Retinal pigment epithelial cell (primary cell): ENCODE data around the gene SEMA5A.

Experiments used
- DNase-seq: peaks from one replicate; pipeline ENCODE4 v3.0.0-alpha.2; 2010; ENCODE audit warnings: low read depth
- H3K4me3 ChIP-seq: 2 replicates; pipeline ENCODE4 v1.5.1; 2011; ENCODE audit warnings: mild to moderate bottlenecking, low read length, control low read depth, moderate library complexity
- TF ChIP-seq, protein P1 (sequence below): conservative IDR thresholded peaks from 2 replicates; pipeline ENCODE4 v1.5.1; 2011; ENCODE audit warnings: low read depth, low read length, control low read depth, inconsistent platforms

SEMA5A gene

DNA sequence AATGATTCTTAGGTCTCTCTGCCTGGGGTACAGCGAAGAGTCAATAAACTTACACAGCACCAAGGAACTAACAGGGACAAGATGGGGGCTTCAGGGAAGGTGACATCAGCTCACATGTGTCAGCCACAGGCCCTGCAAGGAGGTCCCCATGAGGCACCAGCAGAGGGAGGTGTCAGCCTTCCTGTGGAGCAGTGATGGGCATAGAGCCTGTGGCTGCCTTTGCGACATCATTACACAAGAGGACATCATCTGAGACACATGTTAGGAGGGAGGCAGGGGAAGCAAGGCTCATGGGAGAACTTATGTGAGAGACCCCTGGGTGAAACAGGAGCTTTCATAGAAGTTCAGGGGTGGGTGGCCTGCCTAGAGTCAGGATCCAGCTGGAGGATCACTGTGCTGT is 389.6 kb downstream of the SEMA5A start:
- no peak for DNase-seq
- TF ChIP-seq, protein P1, sequence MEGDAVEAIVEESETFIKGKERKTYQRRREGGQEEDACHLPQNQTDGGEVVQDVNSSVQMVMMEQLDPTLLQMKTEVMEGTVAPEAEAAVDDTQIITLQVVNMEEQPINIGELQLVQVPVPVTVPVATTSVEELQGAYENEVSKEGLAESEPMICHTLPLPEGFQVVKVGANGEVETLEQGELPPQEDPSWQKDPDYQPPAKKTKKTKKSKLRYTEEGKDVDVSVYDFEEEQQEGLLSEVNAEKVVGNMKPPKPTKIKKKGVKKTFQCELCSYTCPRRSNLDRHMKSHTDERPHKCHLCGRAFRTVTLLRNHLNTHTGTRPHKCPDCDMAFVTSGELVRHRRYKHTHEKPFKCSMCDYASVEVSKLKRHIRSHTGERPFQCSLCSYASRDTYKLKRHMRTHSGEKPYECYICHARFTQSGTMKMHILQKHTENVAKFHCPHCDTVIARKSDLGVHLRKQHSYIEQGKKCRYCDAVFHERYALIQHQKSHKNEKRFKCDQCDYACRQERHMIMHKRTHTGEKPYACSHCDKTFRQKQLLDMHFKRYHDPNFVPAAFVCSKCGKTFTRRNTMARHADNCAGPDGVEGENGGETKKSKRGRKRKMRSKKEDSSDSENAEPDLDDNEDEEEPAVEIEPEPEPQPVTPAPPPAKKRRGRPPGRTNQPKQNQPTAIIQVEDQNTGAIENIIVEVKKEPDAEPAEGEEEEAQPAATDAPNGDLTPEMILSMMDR = peak; percentile 61

DNA sequence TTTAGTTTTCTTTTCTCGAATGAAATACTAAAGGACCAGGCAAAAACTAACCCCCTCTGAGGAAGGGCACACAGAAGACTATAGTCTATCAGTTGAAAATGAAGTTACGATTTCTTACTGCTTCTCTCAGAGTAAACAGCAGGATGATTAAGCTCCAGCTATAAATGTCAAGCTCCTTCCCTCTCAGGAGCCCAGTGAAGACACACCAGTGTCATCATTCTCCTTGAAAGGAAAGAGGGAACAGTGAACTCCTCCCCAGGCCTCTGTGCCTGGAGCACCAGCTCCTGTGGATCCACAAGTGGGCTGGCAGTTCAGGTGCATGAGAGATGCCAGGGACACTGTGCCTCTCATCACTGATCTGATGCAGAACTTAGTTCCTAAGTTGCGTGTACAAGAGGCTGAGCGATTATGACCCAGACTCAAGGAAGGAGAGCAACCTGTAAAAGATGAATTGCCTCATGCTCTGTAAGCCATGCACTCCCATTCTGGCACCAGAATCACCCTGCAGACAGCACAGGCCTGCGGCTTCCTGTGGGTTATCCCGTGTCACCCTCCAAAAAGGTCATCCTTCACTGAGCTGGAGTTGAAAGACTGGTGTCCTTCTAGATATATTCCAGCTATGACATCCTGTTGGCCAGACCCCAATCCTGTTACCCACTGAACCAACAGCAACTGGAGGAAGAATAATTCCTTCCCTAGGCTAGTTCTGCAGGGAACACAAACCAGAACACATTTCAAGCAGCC is 394.0 kb downstream of the SEMA5A start:
- no peak for DNase-seq
- TF ChIP-seq, protein P1 = no peak
- H3K4me3 ChIP-seq = no peak overlapping the region

More for the DNA sequence above, 389.6 kb downstream of the SEMA5A start:
- H3K4me3 ChIP-seq = no peak overlapping the region

DNA sequence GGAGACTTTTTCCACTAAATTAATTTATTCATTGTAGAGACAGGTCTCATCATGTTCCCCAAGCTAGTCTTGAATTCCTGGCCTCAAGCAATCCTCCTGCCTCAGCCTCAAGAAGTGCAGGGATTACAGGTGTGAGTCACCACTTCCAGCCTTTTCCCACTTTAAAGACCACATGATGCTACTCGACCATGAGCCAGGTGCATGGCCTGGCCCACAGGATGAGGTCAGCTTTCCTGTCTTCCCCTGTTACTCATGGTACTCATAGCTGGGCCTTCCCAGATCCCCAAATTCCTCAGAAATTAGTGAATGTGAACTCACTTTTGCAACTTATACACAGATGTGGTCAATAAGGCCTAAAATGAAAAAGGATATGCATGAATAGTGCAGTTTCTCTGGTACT is 395.9 kb downstream of the SEMA5A start:
- no peak overlapping the region for H3K4me3 ChIP-seq
- no peak for DNase-seq
- TF ChIP-seq, protein P1 = no peak

DNA sequence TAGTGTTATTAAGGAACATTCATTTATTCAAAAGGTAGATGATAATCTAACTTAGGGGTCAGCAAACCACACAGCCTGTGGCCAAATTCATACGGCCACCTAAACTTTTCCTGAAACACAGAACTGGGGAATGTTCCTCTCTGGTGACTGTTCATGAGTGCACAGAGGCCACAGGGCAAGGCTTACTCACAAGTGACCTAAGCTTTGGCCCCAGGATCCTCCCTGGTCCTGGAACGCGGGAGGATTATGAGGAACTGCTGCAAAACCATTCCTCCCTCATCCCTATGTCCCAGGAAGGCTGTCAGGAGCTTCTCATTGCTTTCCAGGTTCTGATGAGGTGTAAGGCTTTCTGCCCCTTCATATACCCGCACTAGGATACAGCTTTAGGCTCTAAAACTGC is 397.6 kb downstream of the SEMA5A start:
- DNase-seq = no peak
- TF ChIP-seq, protein P1 = no peak
- no peak overlapping the region for H3K4me3 ChIP-seq

DNA sequence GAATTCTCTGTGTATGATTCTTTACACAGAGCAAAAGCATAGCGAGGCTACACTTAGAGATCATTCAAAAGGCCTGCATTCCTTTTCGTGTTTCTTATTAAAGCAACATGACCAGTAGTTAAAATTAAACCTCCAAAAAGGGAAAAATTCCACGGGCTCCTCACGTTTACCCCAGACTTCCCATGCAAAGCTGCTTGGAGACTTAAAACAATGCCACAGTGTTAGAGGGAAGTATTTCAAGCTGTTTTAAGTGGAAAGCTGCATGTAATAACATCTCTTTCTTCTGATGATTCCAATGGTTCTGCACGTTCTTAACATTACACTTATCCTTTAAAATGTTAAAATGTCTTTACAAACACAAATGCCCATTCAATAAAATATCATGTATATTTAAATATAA is 405.2 kb downstream of the SEMA5A start:
- no peak for DNase-seq
- TF ChIP-seq, protein P1 = no peak
- H3K4me3 ChIP-seq = no peak overlapping the region

DNA sequence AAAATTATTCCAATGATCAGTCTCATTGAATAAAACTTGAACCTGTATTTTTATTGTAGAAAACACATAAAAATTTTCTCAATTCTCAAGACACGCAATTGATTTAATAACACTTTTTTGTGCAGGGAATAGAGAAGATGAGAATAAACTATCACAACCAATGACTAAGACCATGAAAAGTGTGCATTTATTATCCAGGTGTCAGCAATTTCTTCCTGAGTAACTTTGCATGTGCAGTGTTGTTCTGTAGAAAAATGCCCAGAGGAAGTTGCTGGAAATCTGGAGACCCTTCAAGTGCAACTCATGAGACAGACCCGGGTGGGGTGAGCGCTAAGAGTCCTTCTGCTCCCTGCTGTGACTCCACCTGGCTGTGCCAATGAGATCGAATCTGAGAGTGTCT is 405.7 kb downstream of the SEMA5A start:
- TF ChIP-seq, protein P1 = no peak

DNA sequence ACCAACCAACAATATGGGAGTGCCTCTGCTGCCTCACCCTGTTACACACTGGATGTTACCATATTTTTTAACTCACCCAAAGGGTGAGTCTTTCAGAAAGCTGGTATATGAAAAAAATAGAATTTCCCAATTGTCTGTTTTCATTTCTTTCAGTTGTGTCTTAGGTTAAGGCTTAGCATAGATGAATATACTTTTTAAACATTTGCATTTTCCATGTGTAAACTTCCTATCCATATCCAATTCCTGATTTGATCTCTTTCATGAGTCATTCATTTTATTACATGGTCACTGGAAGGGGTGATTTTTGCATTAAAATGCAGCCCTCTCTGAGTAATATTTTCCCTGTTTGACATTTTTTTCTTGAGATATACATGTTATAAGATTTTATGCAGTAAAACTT is 406.5 kb downstream of the SEMA5A start:
- H3K4me3 ChIP-seq = no peak overlapping the region
- TF ChIP-seq, protein P1 = no peak
- no peak for DNase-seq

More for the DNA sequence above, 405.7 kb downstream of the SEMA5A start:
- H3K4me3 ChIP-seq = no peak overlapping the region
- no peak for DNase-seq
